GM18868 (cell line): Measurements from ENCODE around the gene CPTP.
"Not testable (repeated sequence)": the region's sequence is repeated elsewhere in the genome, so short reads cannot be mapped to it uniquely, and the experiment has no call there.

Experiments
- ATAC-seq: cut with Tn5 transposase; IDR thresholded peaks from one replicate; pipeline ENCODE4 v1.9.1; 2021; ENCODE audit warnings: mild to moderate bottlenecking, moderate library complexity; ENCODE audit not compliant: unreplicated experiment

The CPTP gene

GRCh38 chr1:1305300-1306069, 19.1 kb upstream of the CPTP start:
- no peak for ATAC-seq

DNA sequence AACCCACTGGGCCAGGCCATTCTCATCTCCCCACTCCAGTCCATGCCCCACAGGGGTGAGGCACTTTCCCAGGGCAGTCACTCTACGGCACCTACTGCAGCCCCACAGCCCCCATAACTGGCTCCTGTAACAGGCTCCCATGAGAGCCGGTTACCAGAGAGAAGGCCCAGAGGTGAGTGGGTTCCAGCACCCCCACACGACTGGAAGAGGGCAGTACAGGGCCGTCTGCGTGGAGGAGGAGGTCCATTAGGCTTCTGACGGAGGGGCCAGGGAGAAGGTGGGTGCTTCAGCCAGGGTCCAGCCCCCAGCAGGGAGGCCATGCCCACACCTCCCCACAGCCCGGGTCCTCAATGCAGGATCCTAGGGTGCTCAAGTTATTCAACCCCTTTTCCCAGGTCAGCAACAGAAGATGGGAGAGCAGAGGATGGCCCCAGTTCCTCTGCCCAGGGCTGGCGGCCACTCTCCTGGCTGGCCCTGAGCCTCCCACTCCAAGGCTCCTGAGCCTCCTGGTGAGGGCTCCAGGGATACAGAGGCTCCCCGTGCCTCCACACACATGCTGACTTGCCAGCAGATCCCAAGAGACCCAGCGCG, 18.4 kb upstream of the CPTP start:
- ATAC-seq, result no peak

- no peak for ATAC-seq
These were observed 17.8 kb upstream of the CPTP start for GRCh38 chr1:1306661-1307260.

DNA sequence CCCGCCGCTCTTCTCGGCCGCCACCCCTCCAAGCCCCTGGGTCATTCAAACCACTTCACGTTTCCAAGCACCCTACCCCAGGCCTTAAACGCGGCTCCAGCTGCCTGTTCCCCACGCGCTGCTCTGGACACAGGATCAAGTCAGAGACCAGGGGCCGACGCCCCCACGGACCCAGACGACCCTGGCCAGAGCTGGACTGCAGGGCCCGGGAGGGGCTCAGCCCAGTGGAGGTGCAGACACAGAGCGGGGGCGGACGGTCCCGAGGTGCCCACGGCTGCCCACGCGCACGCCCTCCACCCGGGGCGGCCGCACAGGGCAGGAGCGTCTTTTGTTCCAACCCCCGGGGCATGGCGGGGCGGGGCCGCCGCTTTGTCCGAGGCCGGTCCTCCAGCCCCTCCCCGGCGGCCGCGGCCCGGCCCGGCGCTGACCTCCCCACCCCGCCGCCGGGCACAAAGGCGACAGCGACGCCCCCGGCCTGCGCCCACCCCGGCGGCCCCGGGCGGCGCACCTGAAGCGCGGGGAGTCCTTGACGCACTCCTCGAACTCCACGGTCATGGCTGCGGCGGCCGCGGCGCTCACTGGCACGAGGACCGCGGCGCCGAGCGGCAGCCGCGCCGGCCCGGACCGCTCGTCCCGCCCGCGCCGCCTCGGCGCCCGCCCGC, 17.2 kb upstream of the CPTP start:
- ATAC-seq, result no peak

DNA sequence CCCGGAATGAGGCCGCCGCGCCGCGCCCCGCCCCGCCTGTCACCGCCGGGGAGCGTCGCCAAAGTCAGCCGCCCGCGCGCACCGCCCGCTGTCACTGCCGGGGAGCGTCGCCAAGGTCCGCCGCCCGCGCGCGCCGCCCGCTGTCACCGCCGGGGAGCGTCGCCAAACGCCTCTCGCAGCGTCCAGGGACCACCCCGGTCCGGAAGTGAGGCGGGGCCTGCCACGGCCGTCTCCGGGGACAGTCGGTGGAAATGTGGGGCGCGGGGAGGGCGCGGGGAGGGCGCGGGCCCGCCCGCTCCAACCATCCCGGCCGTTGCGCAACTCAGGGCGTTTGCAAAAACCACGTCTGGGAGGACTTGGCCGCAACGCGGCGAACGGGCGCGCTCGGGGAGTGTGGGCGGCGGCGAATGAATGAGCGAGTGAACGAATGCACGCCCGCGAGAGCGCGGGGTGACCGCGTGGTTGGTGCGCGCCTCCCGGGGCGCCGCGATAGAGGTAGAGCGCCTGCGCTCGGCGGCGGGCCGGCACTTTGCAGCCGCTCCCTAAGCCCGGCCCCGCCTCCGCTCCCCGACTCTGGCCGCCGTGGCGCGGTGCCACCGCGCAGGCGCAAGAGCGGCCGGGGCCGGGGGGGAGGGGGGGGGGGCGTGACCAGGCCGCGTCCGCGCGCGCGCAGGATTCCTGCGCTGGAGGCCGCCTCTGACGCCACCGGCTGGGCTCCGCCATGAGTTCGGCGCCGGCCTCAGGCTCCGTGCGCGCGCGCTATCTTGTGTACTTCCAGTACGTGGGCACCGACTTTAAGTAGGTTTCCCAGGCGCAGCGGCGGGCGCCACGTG, 16.5 kb upstream of the CPTP start, which contains the start of the genes ACAP3 and PUSL1:
Gene ACAP3, minus strand, starts transcription at position 8 of the 833 bp plus-strand sequence. CDS start 115 bp downstream, outside the sequence.
Gene PUSL1, plus strand, starts transcription at position 675 of the 833 bp plus-strand sequence. Its CDS starts 47 bp downstream, at position 722.
- peak; percentile 57 for ATAC-seq

DNA sequence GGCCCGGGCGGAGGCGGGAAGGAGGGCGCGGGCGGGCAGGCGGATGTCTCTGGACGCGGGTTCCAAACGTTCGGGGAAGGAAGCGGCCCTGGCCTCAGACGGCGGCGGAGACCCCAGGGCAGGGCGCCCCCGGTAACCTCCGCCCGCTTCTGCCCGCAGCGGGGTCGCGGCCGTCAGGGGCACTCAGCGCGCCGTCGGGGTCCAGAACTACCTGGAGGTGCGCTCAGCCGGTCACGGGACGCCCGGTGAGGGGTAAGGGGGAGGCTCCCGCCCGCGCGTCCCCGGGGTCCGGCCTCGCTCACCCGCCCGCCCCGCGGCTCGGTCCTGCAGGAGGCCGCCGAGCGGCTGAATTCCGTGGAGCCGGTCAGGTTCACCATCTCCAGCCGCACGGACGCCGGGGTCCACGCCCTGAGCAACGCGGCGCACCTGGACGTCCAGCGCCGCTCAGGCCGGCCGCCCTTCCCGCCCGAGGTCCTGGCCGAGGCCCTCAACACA, 15.8 kb upstream of the CPTP start:
- ATAC-seq, result no peak

GRCh38 chr1:1309251-1310108, 15.1 kb upstream of the CPTP start:
- ATAC-seq, result no peak

DNA sequence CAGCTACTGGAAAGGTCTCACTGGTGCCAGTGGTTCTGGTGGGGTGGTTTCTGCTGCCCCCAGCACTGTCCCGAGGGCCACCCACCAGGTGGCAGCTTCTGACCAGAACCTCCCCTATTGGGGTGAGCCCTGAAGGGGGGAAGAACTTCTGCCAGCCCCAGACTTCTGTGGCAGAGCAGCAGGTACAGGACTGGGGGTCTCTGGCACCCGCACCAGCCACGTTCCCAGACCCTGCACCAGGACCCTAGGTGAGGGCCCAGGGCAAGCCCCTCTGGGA, 14.6 kb upstream of the CPTP start:
- ATAC-seq, result no peak

DNA sequence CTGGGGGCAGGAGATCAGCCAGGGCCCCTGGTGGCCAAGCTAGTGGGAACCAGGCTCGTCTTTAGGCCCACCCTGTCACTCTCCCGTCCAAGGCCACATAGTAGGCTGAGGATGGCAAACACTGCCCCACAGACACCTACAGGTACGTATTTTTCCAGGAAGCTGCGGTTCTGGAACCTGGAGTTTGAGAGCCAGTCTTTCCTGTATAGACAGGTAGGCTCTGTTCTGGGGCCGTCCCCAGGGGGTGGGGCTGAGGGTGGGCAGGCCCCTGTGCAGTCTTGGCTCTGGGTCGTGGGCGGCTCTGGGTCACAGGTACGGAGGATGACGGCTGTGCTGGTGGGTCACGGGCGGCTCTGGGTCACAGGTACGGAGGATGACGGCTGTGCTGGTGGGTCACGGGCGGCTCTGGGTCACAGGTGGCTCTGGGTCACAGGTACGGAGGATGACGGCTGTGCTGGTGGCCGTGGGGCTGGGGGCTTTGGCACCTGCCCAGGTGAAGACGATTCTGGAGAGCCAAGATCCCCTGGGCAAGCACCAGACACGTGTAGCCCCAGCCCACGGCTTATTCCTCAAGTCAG, 14.0 kb upstream of the CPTP start:
- ATAC-seq, result no peak

GRCh38 chr1:1311107-1312104, 13.2 kb upstream of the CPTP start:
- ATAC-seq, result no peak

- no peak for ATAC-seq
These were observed 11.9 kb upstream of the CPTP start for GRCh38 chr1:1312450-1313314.

GRCh38 chr1:1313500-1314236, 10.9 kb upstream of the CPTP start:
- no peak for ATAC-seq

- ATAC-seq, result no peak
These were observed 10.4 kb upstream of the CPTP start for GRCh38 chr1:1314237-1314586.

DNA sequence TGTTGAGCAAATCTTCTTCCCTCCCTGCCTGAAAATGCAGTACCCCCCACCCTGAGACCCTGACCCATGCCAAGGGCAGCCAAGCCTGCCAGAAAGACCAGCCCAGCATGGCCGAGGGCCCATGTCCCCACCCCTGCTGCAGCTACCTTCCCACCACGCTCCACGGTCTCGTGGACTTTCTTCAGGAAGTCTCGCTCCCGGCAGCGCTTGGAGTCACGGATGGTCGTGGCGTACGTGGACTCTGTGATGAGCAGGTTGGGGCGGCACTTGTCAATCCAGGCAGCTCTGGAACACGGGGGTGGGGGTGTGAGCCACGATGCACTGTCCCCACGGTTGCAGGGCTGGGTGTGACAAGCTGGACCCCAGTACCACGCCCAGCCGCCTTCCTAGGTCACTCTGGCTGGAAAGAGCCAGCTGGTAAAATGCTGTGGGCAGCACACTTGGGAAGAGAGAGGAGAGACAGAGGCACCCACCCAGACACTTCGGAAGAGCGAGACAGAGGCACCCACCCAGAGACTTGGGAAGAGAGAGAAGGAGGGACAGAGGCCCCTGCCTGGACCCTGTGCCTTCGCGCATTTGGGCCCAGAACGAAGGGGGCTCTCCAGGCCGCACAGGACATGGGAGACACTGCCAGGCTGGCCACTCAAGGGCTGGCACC, 9.8 kb upstream of the CPTP start:
- ATAC-seq, result no peak

DNA sequence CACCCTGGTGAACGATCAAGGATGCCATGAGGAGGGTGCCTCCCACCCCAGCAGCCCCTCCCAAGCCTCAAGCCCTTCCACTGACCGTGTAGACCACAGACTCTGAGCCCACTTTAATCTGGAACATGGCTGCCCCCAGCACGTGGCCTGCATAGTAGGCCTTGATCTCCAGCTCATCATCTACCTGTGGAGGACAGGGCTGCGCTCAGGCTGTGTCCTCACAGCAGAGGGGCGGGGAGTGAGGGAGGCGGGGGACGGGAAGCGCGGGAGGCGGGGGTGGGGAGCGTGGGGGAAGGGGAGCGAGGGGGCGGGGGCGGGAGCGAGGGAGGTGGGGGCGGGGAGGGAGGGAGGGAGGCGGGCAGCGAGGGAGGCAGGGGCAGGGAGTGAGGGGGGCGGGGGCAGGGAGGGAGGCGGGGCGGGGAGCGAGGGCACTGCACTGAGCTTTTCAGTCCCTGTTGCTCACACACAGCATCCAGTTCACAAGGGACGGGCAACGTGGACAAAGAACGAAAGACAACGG, 9.1 kb upstream of the CPTP start:
- no peak for ATAC-seq

DNA sequence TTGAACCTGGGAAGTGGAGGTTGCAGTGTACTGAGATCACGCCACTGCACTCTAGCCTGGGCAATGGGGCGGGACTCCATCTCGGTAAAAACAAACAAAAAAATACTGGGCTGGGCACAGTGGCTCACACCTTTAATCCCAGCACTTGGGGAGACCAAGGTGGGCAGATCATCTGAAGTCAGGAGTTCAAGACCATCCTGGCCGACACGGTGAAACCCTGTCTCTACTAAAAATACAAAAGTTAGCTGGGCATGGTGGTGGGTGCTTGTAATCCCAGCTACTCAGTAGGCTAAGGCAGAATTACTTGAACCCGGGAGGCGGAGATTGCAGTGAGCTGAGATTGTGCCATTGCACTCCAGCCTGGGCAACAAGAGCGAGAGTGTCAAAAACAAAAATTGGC, 8.4 kb upstream of the CPTP start:
- ATAC-seq, result not testable (repeated sequence)
